Mammary epithelial cell (primary cell): ENCODE results near the gene SOCS7.

Experiments
- CTCF ChIP-seq, 2 donors: IDR thresholded peaks in 1 of 2; conservative IDR thresholded peaks in 1 of 2; 2 replicates each; pipeline ENCODE4 v1.5.1; 2011 to 2012; ENCODE audit warnings: inconsistent platforms in 2 of 2, low read length in 2 of 2, mild to moderate bottlenecking in 2 of 2, control low read depth in 1 of 2, low read depth in 1 of 2; ENCODE audit not compliant: insufficient read depth in 1 of 2; ENCODE audit errors: extremely low read depth in 1 of 2
- EZH2 ChIP-seq: IDR thresholded peaks from 2 replicates; pipeline ENCODE4 v1.6.1; 2012; ENCODE audit warnings: low read length, inconsistent platforms, borderline replicate concordance

DNA sequence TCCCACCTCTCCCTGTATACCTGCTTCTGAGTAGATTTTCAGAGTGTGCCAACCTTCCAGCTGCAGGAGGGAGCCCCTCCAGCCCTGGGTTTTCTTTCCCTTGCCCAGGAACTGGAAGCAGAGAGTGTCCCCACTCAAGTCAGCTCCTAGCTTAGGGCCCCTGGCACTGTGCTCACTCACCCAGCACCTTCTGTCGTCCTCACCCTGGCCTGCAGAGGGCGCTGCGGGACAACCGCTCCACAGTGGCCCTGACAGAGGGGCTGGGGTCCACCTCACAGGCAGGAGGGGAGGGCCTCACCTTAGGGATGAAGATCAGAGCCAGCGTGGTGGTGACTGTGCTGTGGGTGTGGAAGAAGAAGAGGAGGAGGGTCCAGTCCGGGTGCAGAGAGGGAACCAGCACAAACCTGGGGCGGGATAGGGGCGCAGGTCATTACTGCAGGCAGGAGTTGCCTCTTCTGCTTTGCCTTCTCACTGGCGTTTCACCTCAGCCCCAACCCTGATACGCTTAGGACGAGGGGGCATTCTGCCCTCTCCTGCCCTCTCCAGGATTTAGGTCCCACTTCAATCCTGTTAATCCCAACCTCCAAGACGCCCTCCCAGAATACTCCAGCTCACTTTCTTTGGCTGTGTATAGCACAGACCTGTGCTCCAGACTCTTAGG, 17.9 kb upstream of the SOCS7 start:
- peak; percentile 73 to 75 for TF ChIP-seq CTCF (conservative IDR thresholded peaks at IDR 0.05 in 1 of 2, IDR thresholded peaks at IDR 0.05 in 1 of 2; ENCODE audit: extremely low read depth in 1 of 2, insufficient read depth in 1 of 2, low read depth in 1 of 2, low read length in 2 of 2)
- TF ChIP-seq EZH2, result no peak
